HCT116 (cell line): ENCODE results near the gene HSPB7. TPM values are rescaled to one million over a fixed set of nuclear protein-coding genes. Genes with fewer than 3 reads are reported as not detected.

Source experiments
- ATAC-seq: fragments of 200-7000 bp; cut with Tn5 transposase; 2 replicates; pipeline ENCODE4 v1.9.1; 2020; ENCODE audit warnings: mild to moderate bottlenecking, moderate library complexity
- BruUV-seq: library from RNA; stranded (reverse); fragments of 400-500 nt; replicated peaks from 2 replicates; lab custom pipeline; 2021; lab: Mats Ljungman, UMichigan
- CTCF ChIA-PET: fragments of 300-600 bp; sonication (Branson Sonifier 250); formaldehyde crosslinking; loops from one replicate; lab custom pipeline; 2021; ENCODE audit warnings: antibody characterized with exemption; lab: Charles Lee
- POLR2A ChIA-PET: fragments of 300-600, 350-600 bp; sonication (Branson Sonifier 250); formaldehyde crosslinking; loops from one replicate; lab custom pipeline; 2021; ENCODE audit warnings: antibody characterized with exemption; lab: Charles Lee
- RAD21 ChIA-PET, 2 experiments: fragments of 300-600 bp; sonication (Branson Sonifier 250); formaldehyde crosslinking; loops; one replicate each; lab custom pipeline; 2023; ENCODE audit warnings: low total read pairs in 2 of 2; ENCODE audit not compliant: uncharacterized antibody in 2 of 2, unreplicated experiment in 2 of 2, low non-redundant PET in 1 of 2; lab: Charles Lee
- DNase-seq: peaks from one replicate; pipeline ENCODE4 v3.0.0-alpha.2; 2010; ENCODE audit warnings: low read depth, low spot score
- H2AFZ ChIP-seq: fragments of 200-600 bp; shearing (Covaris generic), sonication (generic); 2 replicates; pipeline ENCODE4 v1.6.1; 2017; ENCODE audit warnings: low read depth, mixed run types, mixed read lengths, antibody characterized with exemption, low read length; ENCODE audit not compliant: poor library complexity, severe bottlenecking
- H3K27ac ChIP-seq: 2 replicates; pipeline ENCODE4 v1.5.1; 2012; ENCODE audit warnings: low read depth, low read length
- H3K27me3 ChIP-seq: fragments of 200-600 bp; sonication (generic); 2 replicates; pipeline ENCODE4 v1.6.1; 2016; ENCODE audit warnings: mixed run types, low read length, mixed read lengths; ENCODE audit not compliant: insufficient read depth
- H3K36me3 ChIP-seq, 2 experiments: fragments of 200-500 bp in 1 of 2; fragments of 200-600 bp in 1 of 2; sonication (Bioruptor generic) in 1 of 2; sonication (generic) in 1 of 2; 2 replicates each; pipeline versions ENCODE4 v1.5.1 to v1.6.1; 2014 to 2016; ENCODE audit warnings: low read length in 2 of 2, inconsistent platforms in 1 of 2, mixed read lengths in 1 of 2, mixed run types in 1 of 2; ENCODE audit not compliant: insufficient read depth in 2 of 2, control insufficient read depth in 1 of 2
- H3K4me1 ChIP-seq, 2 experiments: fragments of 200-600 bp in 1 of 2; sonication (generic) in 1 of 2; 2 replicates each; pipeline versions ENCODE4 v1.5.1 to v1.6.1; 2012 to 2017; ENCODE audit warnings: low read length in 2 of 2, inconsistent platforms in 1 of 2, mild to moderate bottlenecking in 1 of 2, mixed read lengths in 1 of 2, mixed run types in 1 of 2, moderate library complexity in 1 of 2; ENCODE audit not compliant: insufficient read depth in 2 of 2, control insufficient read depth in 1 of 2
- H3K4me2 ChIP-seq: fragments of 200-600 bp; sonication (generic); 2 replicates; pipeline ENCODE4 v1.6.1; 2017; ENCODE audit warnings: mixed run types, low read length, mixed read lengths
- H3K4me3 ChIP-seq, 2 experiments: fragments of 200-600 bp in 1 of 2; sonication (generic) in 1 of 2; replicated peaks in 1 of 2; 2 replicates each; pipeline ENCODE4 v1.5.1; 2011 to 2016; ENCODE audit warnings: low read length in 2 of 2, control low read depth in 1 of 2, low read depth in 1 of 2, mild to moderate bottlenecking in 1 of 2, mixed read lengths in 1 of 2, mixed run types in 1 of 2
- H3K79me2 ChIP-seq: fragments of 200-600 bp; sonication (generic); 2 replicates; pipeline ENCODE4 v1.6.1; 2017; ENCODE audit warnings: mild to moderate bottlenecking, mixed run types, low read length, moderate library complexity, mixed read lengths; ENCODE audit not compliant: insufficient read depth
- H3K9ac ChIP-seq: fragments of 200-600 bp; sonication (generic); 2 replicates; pipeline ENCODE4 v1.6.1; 2016; ENCODE audit warnings: low read length, mixed read lengths
- H3K9me2 ChIP-seq: fragments of 200-600 bp; sonication (generic), shearing (Covaris generic); 2 replicates; pipeline ENCODE4 v1.6.1; 2017; ENCODE audit warnings: mixed run types, mild to moderate bottlenecking, moderate library complexity; ENCODE audit not compliant: insufficient read depth
- H3K9me3 ChIP-seq, 2 experiments: fragments of 200-500 bp in 1 of 2; fragments of 200-600 bp in 1 of 2; sonication (Bioruptor generic) in 1 of 2; sonication (generic) in 1 of 2; 2 replicates each; pipeline ENCODE4 v1.6.1; 2014 to 2017; ENCODE audit warnings: low read length in 2 of 2, mixed read lengths in 2 of 2, inconsistent platforms in 1 of 2, low read depth in 1 of 2, mild to moderate bottlenecking in 1 of 2, mixed run types in 1 of 2, moderate library complexity in 1 of 2; ENCODE audit not compliant: control insufficient read depth in 1 of 2, insufficient read depth in 1 of 2
- H4K20me1 ChIP-seq: fragments of 200-600 bp; sonication (generic), shearing (Covaris generic); 2 replicates; pipeline ENCODE4 v1.6.1; 2017; ENCODE audit warnings: mixed run types, mild to moderate bottlenecking, moderate library complexity; ENCODE audit not compliant: insufficient read depth
- ATF3 ChIP-seq: IDR thresholded peaks from 2 replicates; pipeline ENCODE4 v1.6.1; 2012
- CBX3 ChIP-seq: IDR thresholded peaks from 2 replicates; pipeline ENCODE4 v1.6.1; 2012; ENCODE audit warnings: low read depth
- CTCF ChIP-seq, 3 experiments: fragments of 200-600 bp in 1 of 3; sonication (generic) in 1 of 3; IDR thresholded peaks in 2 of 3; conservative IDR thresholded peaks in 1 of 3; 2 replicates each; pipeline ENCODE4 v1.5.1; 2012 to 2017; ENCODE audit warnings: low read depth in 2 of 3, low read length in 2 of 3, antibody characterized with exemption in 1 of 3, borderline replicate concordance in 1 of 3, control low read depth in 1 of 3, mild to moderate bottlenecking in 1 of 3, mixed read lengths in 1 of 3, mixed run types in 1 of 3, moderate library complexity in 1 of 3; ENCODE audit not compliant: insufficient read depth in 1 of 3
- EGR1 ChIP-seq: IDR thresholded peaks from 2 replicates; pipeline ENCODE4 v1.6.1; 2012; ENCODE audit warnings: low read depth
- EZH2 ChIP-seq: fragments of 200-600 bp; sonication (generic); IDR thresholded peaks from 2 replicates; pipeline ENCODE4 v1.6.1; 2017; ENCODE audit warnings: antibody characterized with exemption, mixed run types
- EZH2phosphoT487 ChIP-seq: fragments of 200-600 bp; IDR thresholded peaks from 2 replicates; pipeline ENCODE4 v1.6.1; 2018; ENCODE audit warnings: antibody characterized with exemption, borderline replicate concordance
- JUND ChIP-seq: IDR thresholded peaks from 2 replicates; pipeline ENCODE4 v1.6.1; 2012
- POLR2AphosphoS5 ChIP-seq: IDR thresholded peaks from 2 replicates; pipeline ENCODE4 v1.6.1; 2011; ENCODE audit warnings: mild to moderate bottlenecking, low read depth, low read length, moderate library complexity
- REST ChIP-seq: IDR thresholded peaks from 2 replicates; pipeline ENCODE4 v1.6.1; 2012; ENCODE audit warnings: low read depth
- SIN3A ChIP-seq: IDR thresholded peaks from 2 replicates; pipeline ENCODE4 v1.6.1; 2012; ENCODE audit warnings: low read depth
- SP1 ChIP-seq: IDR thresholded peaks from 2 replicates; pipeline ENCODE4 v1.6.1; 2012; ENCODE audit warnings: low read depth
- ZBTB33 ChIP-seq: IDR thresholded peaks from 2 replicates; pipeline ENCODE4 v1.6.1; 2011; ENCODE audit warnings: mild to moderate bottlenecking, low read length, moderate library complexity; ENCODE audit not compliant: insufficient replicate concordance; ENCODE audit errors: extremely low read depth
- ZNF274 ChIP-seq: fragments of 200-500 bp; sonication (Bioruptor generic); IDR thresholded peaks from 2 replicates; pipeline ENCODE4 v1.6.1; 2014; ENCODE audit warnings: mild to moderate bottlenecking, low read depth, low read length, inconsistent platforms
- intact Hi-C: fragments of 100-400 bp; cut with micrococcal nuclease; formaldehyde crosslinking; loops from 2 replicates; pipeline ENCODE4 v1.10.0; 2022
- total RNA-seq: library from RNA; stranded (reverse); gene quantifications from one replicate; pipeline ENCODE4 v1.2.1, GENCODE V29; 2021; ENCODE audit not compliant: unreplicated experiment

HSPB7 gene
- total RNA-seq, 1 experiment from 2014 or later = 0.27 TPM

GRCh38 chr1:16042096-16042495, 24.3 kb upstream of the HSPB7 start:
- TF ChIP-seq EZH2phosphoT487 (no peak), EZH2 (no peak), CTCF (IDR thresholded peaks at IDR 0.05 in 2 of 3, conservative IDR thresholded peaks at IDR 0.05 in 1 of 3; ENCODE audit: borderline replicate concordance in 1 of 3, insufficient read depth in 1 of 3, low read depth in 2 of 3, low read length in 2 of 3) (0 out of 6 replicates have a peak, but pooled peaks of 1 of the 3 experiments have one; percentile 8)
- Histone ChIP-seq H3K4me1 (peaks cover 2 to 10% of the 10 kb centered on the region in 2 experiments; a peak in 3 of 4 replicates), H3K36me3 (no peaks in the 10 kb centered on the region), H3K27ac (no peak overlapping the region), H3K9me2 (no peaks in the 10 kb centered on the region), H3K79me2 (no peaks in the 10 kb centered on the region), H4K20me1 (no peaks in the 10 kb centered on the region), H3K27me3 (no peaks in the 10 kb centered on the region), H2AFZ (no peak overlapping the region), H3K9ac (no peak overlapping the region), H3K9me3 (no peaks in the 10 kb centered on the region), H3K4me2 (no peak overlapping the region), H3K4me3 (no peak overlapping the region)
- intact Hi-C loops = no loop called here
- CTCF ChIA-PET = no interaction called here
- DNase-seq = no peak
- no peak for ATAC-seq
- RAD21 ChIA-PET = no interaction called here
- BruUV-seq = no TSS peak
- POLR2A ChIA-PET = no interaction called here

- intact Hi-C loops = no loop called here
- H3K4me2 ChIP-seq = no peak overlapping the region
- CTCF ChIA-PET = no interaction called here
- H4K20me1 ChIP-seq = no peaks in the 10 kb centered on the region
- DNase-seq (no peak), ATAC-seq (no peak)
- RAD21 ChIA-PET = no interaction called here
- H3K9me2 ChIP-seq = no peaks in the 10 kb centered on the region
- H3K36me3 ChIP-seq = no peaks in the 10 kb centered on the region
- H3K9ac ChIP-seq = no peak overlapping the region
- H3K27me3 ChIP-seq = no peaks in the 10 kb centered on the region
- peaks cover 2 to 10% of the 10 kb centered on the region in 2 experiments; a peak in 3 of 4 replicates for H3K4me1 ChIP-seq
- POLR2A ChIA-PET = no interaction called here
- BruUV-seq = no TSS peak
- H3K4me3 ChIP-seq = no peak overlapping the region
- no peaks in the 10 kb centered on the region for H3K9me3 ChIP-seq
- H2AFZ ChIP-seq = no peak overlapping the region
- H3K27ac ChIP-seq = no peak overlapping the region
- no peaks in the 10 kb centered on the region for H3K79me2 ChIP-seq
- no peak for TF ChIP-seq CBX3
- TF ChIP-seq SP1 = no peak
- no peak for TF ChIP-seq POLR2AphosphoS5
- no peak for TF ChIP-seq EZH2phosphoT487
- no peak for TF ChIP-seq JUND
- no peak for TF ChIP-seq SIN3A
- TF ChIP-seq ZNF274 = no peak
- TF ChIP-seq REST = no peak
- TF ChIP-seq EZH2 = no peak
- TF ChIP-seq ZBTB33 = no peak
- no peak for TF ChIP-seq EGR1
- no peak for TF ChIP-seq ATF3
These were observed 23.4 kb upstream of the HSPB7 start for GRCh38 chr1:16041200-16041599.
